DND-41 (cell line): ENCODE measurements around the gene CDK19.

Source experiments
- ATAC-seq: fragments of 200-7000 bp; cut with Tn5 transposase; 3 replicates; pipeline ENCODE4 v1.9.1; 2021; ENCODE audit warnings: low read depth; ENCODE audit not compliant: insufficient read depth
- DNase-seq: peaks from one replicate; pipeline ENCODE4 v3.0.0-alpha.2; 2020
- H2AFZ ChIP-seq: 2 replicates; pipeline ENCODE4 v1.6.0; 2012; ENCODE audit warnings: low read depth, low read length
- H3K27ac ChIP-seq: 2 replicates; pipeline ENCODE4 v1.5.1; 2012; ENCODE audit warnings: low read length, inconsistent platforms
- H3K27me3 ChIP-seq: fragments of 200-600 bp; sonication (generic); 2 replicates; pipeline ENCODE4 v1.6.0; 2012; ENCODE audit warnings: low read length, mild to moderate bottlenecking, inconsistent platforms; ENCODE audit not compliant: insufficient read depth, poor library complexity
- H3K36me3 ChIP-seq: 2 replicates; pipeline ENCODE4 v1.5.1; 2012; ENCODE audit warnings: low read length, inconsistent platforms; ENCODE audit not compliant: insufficient read depth
- H3K4me1 ChIP-seq: 2 replicates; pipeline ENCODE4 v1.5.1; 2012; ENCODE audit warnings: mild to moderate bottlenecking, low read length; ENCODE audit not compliant: insufficient read depth
- H3K4me2 ChIP-seq: 2 replicates; pipeline ENCODE4 v1.6.0; 2012; ENCODE audit warnings: mild to moderate bottlenecking, moderate library complexity, low read length, inconsistent platforms; ENCODE audit not compliant: insufficient read depth
- H3K4me3 ChIP-seq, 2 experiments: fragments of 200-600 bp in 1 of 2; shearing (Covaris generic) in 1 of 2; 2 replicates each; pipeline ENCODE4 v1.5.1; 2012 to 2016; ENCODE audit warnings: inconsistent platforms in 2 of 2, low read length in 2 of 2, mild to moderate bottlenecking in 2 of 2, low read depth in 1 of 2, moderate library complexity in 1 of 2
- H3K79me2 ChIP-seq: 2 replicates; pipeline ENCODE4 v1.6.0; 2012; ENCODE audit warnings: low read length, inconsistent platforms; ENCODE audit not compliant: insufficient read depth
- H3K9ac ChIP-seq: 2 replicates; pipeline ENCODE4 v1.6.0; 2012; ENCODE audit warnings: low read depth, mild to moderate bottlenecking, inconsistent platforms, low read length, moderate library complexity
- H3K9me3 ChIP-seq: 2 replicates; pipeline ENCODE4 v1.5.1; 2012; ENCODE audit warnings: low read length, moderate library complexity, mild to moderate bottlenecking, inconsistent platforms; ENCODE audit not compliant: insufficient read depth, severe bottlenecking
- H4K20me1 ChIP-seq: 2 replicates; pipeline ENCODE4 v1.6.0; 2012; ENCODE audit warnings: low read length; ENCODE audit not compliant: insufficient read depth
- CTCF ChIP-seq: IDR thresholded peaks from 2 replicates; pipeline ENCODE4 v1.5.1; 2012; ENCODE audit warnings: borderline replicate concordance, low read length, moderate library complexity, mild to moderate bottlenecking; ENCODE audit not compliant: poor library complexity, severe bottlenecking; ENCODE audit errors: extremely low read depth
- EZH2 ChIP-seq: IDR thresholded peaks from 3 replicates; pipeline ENCODE4 v1.6.1; 2012; ENCODE audit warnings: borderline replicate concordance, low read depth, mild to moderate bottlenecking, moderate library complexity, low read length, inconsistent platforms; ENCODE audit not compliant: severe bottlenecking

CDK19 gene

GRCh38 chr6:110816677-110817076 lies 1.4 kb upstream of the CDK19 start:
- peak overlapping the region; percentile 96 for H3K9ac ChIP-seq
- TF ChIP-seq CTCF: no peak
- no peak for TF ChIP-seq EZH2
- H3K4me3 ChIP-seq: peak overlapping the region in 1 of 2 experiments; percentile 70; a peak in 1 of 4 replicates
- H3K27ac ChIP-seq: peak overlapping the region; percentile 94
- H3K27me3 ChIP-seq: no peaks in the 10 kb centered on the region
- DNase-seq (peak; percentile 33), ATAC-seq (no peak)
- peaks cover 33% of the 10 kb centered on the region for H3K79me2 ChIP-seq
- H3K36me3 ChIP-seq: peaks cover 4% of the 10 kb centered on the region; the same call in 1 of the 2 replicates
- H3K4me2 ChIP-seq: peak overlapping the region; percentile 68
- H3K4me1 ChIP-seq: peaks cover 33% of the 10 kb centered on the region
- H3K9me3 ChIP-seq: no peaks in the 10 kb centered on the region
- H4K20me1 ChIP-seq: peaks cover 7% of the 10 kb centered on the region
- H2AFZ ChIP-seq: peak overlapping the region; percentile 82

GRCh38 chr6:110815015-110815410 lies 256 bp downstream of the CDK19 start:
- Histone ChIP-seq H3K36me3 (peaks cover 4% of the 10 kb centered on the region; the same call in 1 of the 2 replicates), H3K27me3 (no peaks in the 10 kb centered on the region), H3K9ac (peak overlapping the region; percentile 96), H4K20me1 (peaks cover 7% of the 10 kb centered on the region), H3K9me3 (no peaks in the 10 kb centered on the region), H2AFZ (peak overlapping the region; percentile 96), H3K79me2 (peaks cover 49% of the 10 kb centered on the region), H3K27ac (peak overlapping the region; percentile 99), H3K4me3 (peak overlapping the region; percentile 55 to 70; a peak in 3 of 4 replicates), H3K4me1 (peaks cover 33% of the 10 kb centered on the region), H3K4me2 (peak overlapping the region; percentile 72)
- ATAC-seq (no peak), DNase-seq (no peak)
- no peak for TF ChIP-seq EZH2
- no peak for TF ChIP-seq CTCF

DNA sequence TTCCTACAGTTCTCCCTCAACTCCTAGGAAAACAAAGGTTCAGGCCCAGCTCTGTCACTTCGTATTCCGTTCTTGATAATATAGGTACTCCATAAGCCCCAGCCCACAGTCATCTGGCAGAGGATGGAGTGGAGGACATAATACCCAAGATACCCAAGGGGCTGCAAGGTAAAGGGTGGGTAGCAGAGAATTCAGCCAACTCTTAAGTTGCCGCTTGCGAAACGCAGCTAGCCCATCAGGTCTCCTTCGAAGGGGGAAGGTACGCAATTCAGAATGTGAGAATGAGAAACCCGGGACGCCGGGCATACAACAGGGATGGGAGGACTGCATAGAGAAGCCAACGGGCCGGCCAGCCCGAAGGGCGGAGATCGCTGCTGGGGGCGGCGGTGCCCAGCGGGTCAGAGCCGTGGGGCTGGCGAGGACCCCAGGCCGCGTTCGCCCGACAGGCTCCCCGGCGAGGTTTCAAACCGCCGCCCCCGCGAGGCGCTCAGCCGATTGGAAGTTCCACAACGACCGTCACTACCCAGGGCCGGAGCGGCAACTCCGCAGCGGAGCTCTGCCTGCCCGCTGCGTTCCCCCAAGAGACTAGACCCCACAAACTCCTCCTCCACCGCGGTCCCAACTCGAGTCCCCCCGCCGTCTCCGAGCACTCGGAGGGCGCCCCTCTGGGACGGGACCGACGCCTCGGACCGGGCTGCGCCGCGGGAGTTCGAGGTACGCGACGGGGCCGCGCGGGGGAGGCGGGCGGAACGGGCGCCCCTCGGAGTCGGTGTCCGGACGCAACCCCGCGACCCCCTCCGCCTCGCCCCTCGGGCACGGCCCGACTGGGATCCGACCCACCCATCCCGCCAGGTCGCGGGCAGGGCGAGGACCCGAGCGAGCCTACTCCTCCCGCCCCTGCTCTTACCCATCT lies 911 bp downstream of the CDK19 start:
- peak overlapping the region; percentile 96 for H3K9ac ChIP-seq
- ATAC-seq (peak; percentile 19), DNase-seq (peak; percentile 60)
- peaks cover 4% of the 10 kb centered on the region; the same call in 1 of the 2 replicates for H3K36me3 ChIP-seq
- H3K27me3 ChIP-seq: no peaks in the 10 kb centered on the region
- H3K27ac ChIP-seq: peak overlapping the region; percentile 99
- H3K4me3 ChIP-seq: peak overlapping the region; percentile 55 to 70
- peak overlapping the region; percentile 72 for H3K4me2 ChIP-seq
- H3K79me2 ChIP-seq: peaks cover 55% of the 10 kb centered on the region
- no peaks in the 10 kb centered on the region for H3K9me3 ChIP-seq
- TF ChIP-seq CTCF: no peak
- no peak for TF ChIP-seq EZH2
- H4K20me1 ChIP-seq: peaks cover 7% of the 10 kb centered on the region
- peak overlapping the region; percentile 96 for H2AFZ ChIP-seq
- H3K4me1 ChIP-seq: peaks cover 29% of the 10 kb centered on the region
